Measurements from ENCODE around the gene WIZ. TPM values are rescaled to one million over a fixed set of nuclear protein-coding genes. Genes with fewer than 3 reads are reported as not detected.

Gene WIZ
- total and polyA plus RNA-seq, 2 donors (not counting 1 experiment from before 2014, with no cell fraction given) = 15.0 to 24.8 TPM

- H3K27ac Mint-ChIP-seq = no peak overlapping the region
- no peaks in the 10 kb centered on the region for H3K9me3 Mint-ChIP-seq (ENCODE audit: insufficient read depth)
- intact Hi-C loops (cut with micrococcal nuclease) = no loop called here
- Histone ChIP-seq H3K4me2 (replicated peaks; ENCODE audit: low read depth, low read length, poor library complexity, severe bottlenecking) (no peak overlapping the region), H3K79me2 (ENCODE audit: control insufficient read depth, insufficient read depth, low read length) (peaks cover 5% of the 10 kb centered on the region), H3K9ac (ENCODE audit: low read length) (no peak overlapping the region), H3K9me3 (ENCODE audit: control extremely low read depth in 1 of 3, control insufficient read depth in 2 of 3, insufficient read depth in 1 of 3, low read length in 2 of 3) (peaks cover 0 to 7% (median 0%) of the 10 kb centered on the region in 3 donors), H4K20me1 (ENCODE audit: control insufficient read depth, insufficient read depth, low read length, poor library complexity, severe bottlenecking) (peaks cover 4% of the 10 kb centered on the region), H3K27ac (ENCODE audit: low read length in 2 of 2) (no peak overlapping the region), H3K27me3 (replicated peaks in 1 of 4; ENCODE audit: control extremely low read depth in 1 of 4, control insufficient read depth in 3 of 4, insufficient read depth in 4 of 4, low read length in 3 of 4) (no peaks in the 10 kb centered on the region), H3K4me1 (ENCODE audit: control insufficient read depth in 2 of 2, insufficient read depth in 2 of 2, low read length in 2 of 2) (peaks cover 7 to 13% of the 10 kb centered on the region in 2 donors), H3K4me3 (ENCODE audit: control extremely low read depth in 1 of 5, extremely low read depth in 1 of 5, insufficient read depth in 1 of 5, low read depth in 2 of 5, low read length in 4 of 5) (no peak overlapping the region), H3K36me3 (replicated peaks in 1 of 2; ENCODE audit: control extremely low read depth in 1 of 2, control insufficient read depth in 1 of 2, extremely low read depth in 1 of 2, insufficient read depth in 2 of 2, low read length in 1 of 2) (no peaks in the 10 kb centered on the region), H2AFZ (ENCODE audit: insufficient read depth, low read depth, low read length, poor library complexity, severe bottlenecking) (no peak overlapping the region)
- CTCF ChIA-PET = no interaction called here
- H3K27me3 Mint-ChIP-seq = no peaks in the 10 kb centered on the region
- POLR2A ChIA-PET = no interaction called here
- no peak for ATAC-seq (ENCODE audit: low read depth)
- peaks cover 11% of the 10 kb centered on the region for H3K4me1 Mint-ChIP-seq
- H3K4me3 Mint-ChIP-seq = no peak overlapping the region
- 98% methylated on average over 7 of the region's 15 CpGs for WGBS (ENCODE audit: insufficient coverage)
- no peak for DNase-seq
- TF ChIP-seq CTCF (IDR thresholded peaks at IDR 0.05) (no peak), EZH2 (IDR thresholded peaks at IDR 0.05; ENCODE audit: borderline replicate concordance, insufficient read depth, low read depth, low read length, poor library complexity, severe bottlenecking) (no peak)
Observed at GRCh38 chr19:15436826-15437110, 13.0 kb downstream of the WIZ start.

GRCh38 chr19:15436012-15436825, 13.5 kb downstream of the WIZ start:
- Histone ChIP-seq H3K36me3 (replicated peaks in 1 of 2; ENCODE audit: control extremely low read depth in 1 of 2, control insufficient read depth in 1 of 2, extremely low read depth in 1 of 2, insufficient read depth in 2 of 2, low read length in 1 of 2) (no peaks in the 10 kb centered on the region), H3K4me1 (ENCODE audit: control insufficient read depth in 2 of 2, insufficient read depth in 2 of 2, low read length in 2 of 2) (peaks cover 12 to 19% of the 10 kb centered on the region in 2 donors), H3K79me2 (ENCODE audit: control insufficient read depth, insufficient read depth, low read length) (peaks cover 10% of the 10 kb centered on the region), H4K20me1 (ENCODE audit: control insufficient read depth, insufficient read depth, low read length, poor library complexity, severe bottlenecking) (peaks cover 10% of the 10 kb centered on the region), H3K27ac (ENCODE audit: low read length in 2 of 2) (no peak overlapping the region), H3K9me3 (ENCODE audit: control extremely low read depth in 1 of 3, control insufficient read depth in 2 of 3, insufficient read depth in 1 of 3, low read length in 2 of 3) (peaks cover 0 to 7% (median 0%) of the 10 kb centered on the region in 3 donors), H3K4me3 (ENCODE audit: control extremely low read depth in 1 of 5, extremely low read depth in 1 of 5, insufficient read depth in 1 of 5, low read depth in 2 of 5, low read length in 4 of 5) (no peak overlapping the region), H3K4me2 (replicated peaks; ENCODE audit: low read depth, low read length, poor library complexity, severe bottlenecking) (no peak overlapping the region), H3K9ac (ENCODE audit: low read length) (no peak overlapping the region), H3K27me3 (replicated peaks in 1 of 4; ENCODE audit: control extremely low read depth in 1 of 4, control insufficient read depth in 3 of 4, insufficient read depth in 4 of 4, low read length in 3 of 4) (no peaks in the 10 kb centered on the region), H2AFZ (ENCODE audit: insufficient read depth, low read depth, low read length, poor library complexity, severe bottlenecking) (no peak overlapping the region)
- WGBS (ENCODE audit: insufficient coverage) = 87% methylated on average over 9 of the region's 10 CpGs
- Mint-ChIP-seq H3K4me3 (no peak overlapping the region), H3K27me3 (no peaks in the 10 kb centered on the region), H3K27ac (no peak overlapping the region), H3K4me1 (peaks cover 17% of the 10 kb centered on the region), H3K9me3 (ENCODE audit: insufficient read depth) (no peaks in the 10 kb centered on the region)
- intact Hi-C loops (cut with micrococcal nuclease) = no loop called here
- no peak for TF ChIP-seq EZH2 (IDR thresholded peaks at IDR 0.05; ENCODE audit: borderline replicate concordance, insufficient read depth, low read depth, low read length, poor library complexity, severe bottlenecking)
- TF ChIP-seq CTCF (IDR thresholded peaks at IDR 0.05) = no peak
- DNase-seq (no peak), ATAC-seq (ENCODE audit: low read depth) (no peak)
- ChIA-PET CTCF (interaction anchor here (1.1 to 1.6 kb wide), 2 partner anchors 17 to 119 kb away, joined by 3 to 5 read pairs; partner anchors contain the start of gene AKAP8L), POLR2A (interaction anchor here (0.6 kb wide), 1 partner anchor 32 kb away, joined by 4 read pairs; no protein-coding TSS in a partner anchor)

Measured in B cell (primary cell).